ENCODE results near the gene PGLYRP1.

DNA sequence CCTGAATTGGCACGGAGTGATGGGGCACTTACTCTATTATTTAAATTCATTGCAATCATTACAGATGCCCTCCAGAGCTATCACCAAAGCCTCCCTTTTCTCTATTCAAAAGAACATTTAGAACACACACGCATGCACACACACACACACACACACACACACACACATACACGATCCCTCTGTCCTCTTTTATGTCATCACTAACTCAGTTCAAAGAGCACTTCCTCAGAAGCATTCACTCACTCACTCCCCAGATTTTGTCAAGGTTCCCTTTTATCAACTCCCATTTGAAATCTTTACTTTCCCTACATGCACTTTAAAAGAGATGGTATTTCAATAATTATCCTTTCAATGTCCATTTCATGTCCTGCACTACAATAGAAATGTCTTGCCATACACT, 40.3 kb upstream of the PGLYRP1 start:
- TF ChIP-seq, protein P1, sequence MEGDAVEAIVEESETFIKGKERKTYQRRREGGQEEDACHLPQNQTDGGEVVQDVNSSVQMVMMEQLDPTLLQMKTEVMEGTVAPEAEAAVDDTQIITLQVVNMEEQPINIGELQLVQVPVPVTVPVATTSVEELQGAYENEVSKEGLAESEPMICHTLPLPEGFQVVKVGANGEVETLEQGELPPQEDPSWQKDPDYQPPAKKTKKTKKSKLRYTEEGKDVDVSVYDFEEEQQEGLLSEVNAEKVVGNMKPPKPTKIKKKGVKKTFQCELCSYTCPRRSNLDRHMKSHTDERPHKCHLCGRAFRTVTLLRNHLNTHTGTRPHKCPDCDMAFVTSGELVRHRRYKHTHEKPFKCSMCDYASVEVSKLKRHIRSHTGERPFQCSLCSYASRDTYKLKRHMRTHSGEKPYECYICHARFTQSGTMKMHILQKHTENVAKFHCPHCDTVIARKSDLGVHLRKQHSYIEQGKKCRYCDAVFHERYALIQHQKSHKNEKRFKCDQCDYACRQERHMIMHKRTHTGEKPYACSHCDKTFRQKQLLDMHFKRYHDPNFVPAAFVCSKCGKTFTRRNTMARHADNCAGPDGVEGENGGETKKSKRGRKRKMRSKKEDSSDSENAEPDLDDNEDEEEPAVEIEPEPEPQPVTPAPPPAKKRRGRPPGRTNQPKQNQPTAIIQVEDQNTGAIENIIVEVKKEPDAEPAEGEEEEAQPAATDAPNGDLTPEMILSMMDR (IDR thresholded peaks at IDR 0.05): no peak
- TF ChIP-seq EZH2phosphoT487 (IDR thresholded peaks at IDR 0.05): no peak

Data from neural progenitor cell (in vitro differentiated cells).